K562 (cell line): Measurements from ENCODE around the gene USH1G. TPM values are rescaled to one million over a fixed set of nuclear protein-coding genes. Genes with fewer than 3 reads are reported as not detected.

Source experiments
- ATF4 ChIP-seq: fragments of 450-650 bp; formaldehyde crosslinking; IDR thresholded peaks from 2 replicates; pipeline ENCODE4 v1.4.0; 2022; ENCODE audit warnings: mild to moderate bottlenecking, moderate library complexity
- ETV1 ChIP-seq: fragments of 450-650 bp; conservative IDR thresholded peaks from 2 replicates; pipeline ENCODE4 v1.6.1; 2016; ENCODE audit warnings: missing genetic modification characterization, control low read depth, low read depth, missing compliant biosample characterization
- MCM3 ChIP-seq: fragments of 450-650 bp; IDR thresholded peaks from 2 replicates; pipeline ENCODE4 v1.6.1; 2016
- NCOA6 ChIP-seq: fragments of 450-650 bp; IDR thresholded peaks from 2 replicates; pipeline ENCODE4 v1.6.1; 2017; ENCODE audit warnings: mild to moderate bottlenecking
- NEUROD1 ChIP-seq: fragments of 150-350 bp; IDR thresholded peaks from 2 replicates; pipeline ENCODE4 v1.6.1; 2014; ENCODE audit warnings: borderline replicate concordance, low read length, low read depth; ENCODE audit not compliant: partially characterized antibody
- PHF20 ChIP-seq: fragments of 450-650 bp; IDR thresholded peaks from 2 replicates; pipeline ENCODE4 v1.6.1; 2018; ENCODE audit not compliant: partially characterized antibody
- PHF8 ChIP-seq: fragments of 200-600 bp; sonication (generic); IDR thresholded peaks from 2 replicates; pipeline ENCODE4 v1.6.1; 2012; ENCODE audit warnings: mixed run types, mild to moderate bottlenecking, inconsistent platforms, low read length, moderate library complexity, borderline replicate concordance
- PKNOX1 ChIP-seq: fragments of 450-650 bp; IDR thresholded peaks from 2 replicates; pipeline ENCODE4 v1.6.1; 2016
- POLR2H ChIP-seq: IDR thresholded peaks from 2 replicates; pipeline ENCODE4 v1.6.1; 2016; ENCODE audit warnings: missing genetic modification characterization, low read depth, mild to moderate bottlenecking, control low read depth, missing compliant biosample characterization, moderate library complexity
- TRIM28 ChIP-seq: fragments of 450-650 bp; IDR thresholded peaks from 2 replicates; pipeline ENCODE4 v1.6.1; 2017
- ZBTB12 ChIP-seq: fragments of 250-450 bp; sonication (Bioruptor Pico); IDR thresholded peaks from 2 replicates; pipeline ENCODE4 v1.4.0; 2020
- ZNF212 ChIP-seq: fragments of 450-650 bp; formaldehyde crosslinking; IDR thresholded peaks from 2 replicates; pipeline ENCODE4 v1.4.0; 2020; ENCODE audit warnings: mild to moderate bottlenecking
- ZNF239 ChIP-seq: fragments of 250-450 bp; sonication (Bioruptor Pico); IDR thresholded peaks from 2 replicates; pipeline ENCODE4 v1.4.0; 2020; ENCODE audit warnings: mild to moderate bottlenecking
- ZNF395 ChIP-seq: fragments of 200-800 bp; sonication (Bioruptor generic); IDR thresholded peaks from 2 replicates; pipeline ENCODE4 v1.6.1; 2017; ENCODE audit warnings: missing genetic modification characterization, missing compliant biosample characterization
- ZNF75A ChIP-seq: fragments of 450-650 bp; formaldehyde crosslinking; IDR thresholded peaks from 2 replicates; pipeline ENCODE4 v1.4.0; 2020; ENCODE audit warnings: mild to moderate bottlenecking
- ZNF79 ChIP-seq: fragments of 250-450 bp; sonication (Bioruptor Pico); IDR thresholded peaks from 2 replicates; pipeline ENCODE4 v1.4.0; 2020; ENCODE audit warnings: low read depth, mild to moderate bottlenecking, moderate library complexity
- polyA plus RNA-seq, 8 experiments: library from polyadenylated mRNA; depleted of rRNA in 4 of 8; stranded (reverse) in 5 of 8; unstranded in 3 of 8; fragments of >200 nt; fragmentation: Nextera tagmentation in 2 of 8; fragmentation: Illumina TruSeq in 1 of 8; extraction: Ambion mirVana in 2 of 8; extraction: Trizol in 1 of 8; gene quantifications; 2 replicates each; pipeline versions ENCODE4 v1.2.1 to v1.2.3, GENCODE V29; 2011 to 2014; ENCODE audit warnings: inconsistent platforms in 1 of 8, missing spikeins in 1 of 8
- total RNA-seq, 7 experiments: library from RNA; depleted of rRNA in 6 of 7; stranded (reverse); fragments of >200 nt in 6 of 7; fragmentation: Illumina TruSeq in 2 of 7; extraction: Trizol in 2 of 7; gene quantifications; 2 replicates each; pipeline versions ENCODE4 v1.2.1 to v1.2.3, GENCODE V29; 2011 to 2021; ENCODE audit warnings: low replicate concordance in 1 of 7
- TF ChIP-seq, protein P1 (sequence below): fragments of 450-650 bp; IDR thresholded peaks from 2 replicates; pipeline ENCODE4 v1.7.1; 2018; ENCODE audit warnings: mild to moderate bottlenecking, low read depth; ENCODE audit not compliant: partially characterized antibody
- TF ChIP-seq, protein P2 (sequence below), 2 experiments: fragments of 450-650 bp; IDR thresholded peaks; 2 replicates each; pipeline ENCODE4 v1.6.1; 2016

The USH1G gene
- total and polyA plus RNA-seq, 9 of the 15 experiments (the other 6 are each of a cell fraction or from before 2014, with no cell fraction given) = 0.22 to 1.00 (median 0.64) TPM; not detected in 2

DNA sequence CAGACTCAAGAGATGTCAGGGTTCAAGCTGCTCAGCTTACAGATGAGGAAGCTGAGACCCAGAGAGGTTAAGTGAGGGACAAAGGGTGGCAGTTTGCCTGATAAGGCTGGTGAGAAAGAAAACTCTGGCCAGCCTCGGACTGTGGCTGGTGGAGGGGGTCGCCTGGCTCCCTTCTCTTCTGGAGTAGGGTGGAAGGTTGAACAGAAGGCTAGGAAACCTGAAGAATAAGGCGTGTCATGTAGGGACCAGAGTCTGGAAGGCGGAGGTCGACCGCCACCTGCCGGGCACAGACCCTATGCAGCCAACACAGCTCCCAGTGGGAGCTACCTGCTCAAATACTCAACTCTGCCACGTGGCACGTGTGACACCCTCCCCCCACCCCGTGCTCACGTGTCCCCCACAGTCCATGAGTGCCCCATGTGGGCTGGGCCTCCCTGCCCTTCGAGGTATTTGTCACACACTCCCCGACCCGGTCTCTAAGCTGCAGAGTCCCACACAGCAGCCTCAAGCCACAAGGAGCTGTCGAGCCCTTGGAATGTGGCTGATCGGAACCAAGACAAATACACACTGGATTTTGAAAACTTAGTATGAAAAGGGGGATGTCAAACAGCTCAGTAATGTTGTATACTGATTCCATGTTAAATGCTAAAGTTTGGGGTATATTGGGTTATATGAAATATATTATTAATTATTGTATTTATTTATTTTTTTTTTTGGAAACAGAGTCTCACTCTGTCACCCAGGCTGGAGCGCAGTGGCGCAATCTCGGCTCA lies 37.7 kb upstream of the USH1G start (continued):
- TF ChIP-seq PKNOX1 (0 out of 2 replicates have a peak, but pooled peaks have one; percentile 15), ATF4 (CRISPR knock-in tag) (no peak), ZNF239 (no peak), MCM3 (no peak), ZNF75A (CRISPR knock-in tag) (no peak), ZBTB12 (CRISPR knock-in tag) (no peak), ZNF395 (CRISPR knock-in tag) (no peak), PHF8 (no peak), NEUROD1 (peak; percentile 68), TRIM28 (0 out of 2 replicates have a peak, but pooled peaks have one; percentile 15), ZNF212 (CRISPR knock-in tag) (no peak), NCOA6 (no peak), POLR2H (tag) (no peak), ETV1 (no peak), ZNF79 (CRISPR knock-in tag) (no peak), PHF20 (no peak)
- TF ChIP-seq, protein P1, sequence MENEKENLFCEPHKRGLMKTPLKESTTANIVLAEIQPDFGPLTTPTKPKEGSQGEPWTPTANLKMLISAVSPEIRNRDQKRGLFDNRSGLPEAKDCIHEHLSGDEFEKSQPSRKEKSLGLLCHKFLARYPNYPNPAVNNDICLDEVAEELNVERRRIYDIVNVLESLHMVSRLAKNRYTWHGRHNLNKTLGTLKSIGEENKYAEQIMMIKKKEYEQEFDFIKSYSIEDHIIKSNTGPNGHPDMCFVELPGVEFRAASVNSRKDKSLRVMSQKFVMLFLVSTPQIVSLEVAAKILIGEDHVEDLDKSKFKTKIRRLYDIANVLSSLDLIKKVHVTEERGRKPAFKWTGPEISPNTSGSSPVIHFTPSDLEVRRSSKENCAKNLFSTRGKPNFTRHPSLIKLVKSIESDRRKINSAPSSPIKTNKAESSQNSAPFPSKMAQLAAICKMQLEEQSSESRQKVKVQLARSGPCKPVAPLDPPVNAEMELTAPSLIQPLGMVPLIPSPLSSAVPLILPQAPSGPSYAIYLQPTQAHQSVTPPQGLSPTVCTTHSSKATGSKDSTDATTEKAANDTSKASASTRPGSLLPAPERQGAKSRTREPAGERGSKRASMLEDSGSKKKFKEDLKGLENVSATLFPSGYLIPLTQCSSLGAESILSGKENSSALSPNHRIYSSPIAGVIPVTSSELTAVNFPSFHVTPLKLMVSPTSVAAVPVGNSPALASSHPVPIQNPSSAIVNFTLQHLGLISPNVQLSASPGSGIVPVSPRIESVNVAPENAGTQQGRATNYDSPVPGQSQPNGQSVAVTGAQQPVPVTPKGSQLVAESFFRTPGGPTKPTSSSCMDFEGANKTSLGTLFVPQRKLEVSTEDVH = peak; percentile 49
- TF ChIP-seq, protein P2, sequence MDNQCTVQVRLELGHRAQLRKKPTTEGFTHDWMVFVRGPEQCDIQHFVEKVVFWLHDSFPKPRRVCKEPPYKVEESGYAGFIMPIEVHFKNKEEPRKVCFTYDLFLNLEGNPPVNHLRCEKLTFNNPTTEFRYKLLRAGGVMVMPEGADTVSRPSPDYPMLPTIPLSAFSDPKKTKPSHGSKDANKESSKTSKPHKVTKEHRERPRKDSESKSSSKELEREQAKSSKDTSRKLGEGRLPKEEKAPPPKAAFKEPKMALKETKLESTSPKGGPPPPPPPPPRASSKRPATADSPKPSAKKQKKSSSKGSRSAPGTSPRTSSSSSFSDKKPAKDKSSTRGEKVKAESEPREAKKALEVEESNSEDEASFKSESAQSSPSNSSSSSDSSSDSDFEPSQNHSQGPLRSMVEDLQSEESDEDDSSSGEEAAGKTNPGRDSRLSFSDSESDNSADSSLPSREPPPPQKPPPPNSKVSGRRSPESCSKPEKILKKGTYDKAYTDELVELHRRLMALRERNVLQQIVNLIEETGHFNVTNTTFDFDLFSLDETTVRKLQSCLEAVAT (IDR thresholded peaks at IDR 0.05) = peak in 1 of 2 experiments; percentile 32; a peak in 1 of 4 replicates
